WERI-Rb-1 (cell line): ENCODE results near the gene CCRL2.
"Not testable (repeated sequence)": the region's sequence is repeated elsewhere in the genome, so short reads cannot be mapped to it uniquely, and the experiment has no call there.

Experiments
- DNase-seq: peaks from one replicate; pipeline ENCODE4 v3.0.0-alpha.2; 2020
- H3K27ac ChIP-seq: fragments of 250-450 bp; sonication (Bioruptor Pico); 2 replicates; pipeline ENCODE4 v1.5.1; 2020; ENCODE audit warnings: mild to moderate bottlenecking, moderate library complexity
- H3K27me3 ChIP-seq: fragments of 250-450 bp; sonication (Bioruptor Pico); 2 replicates; pipeline ENCODE4 v1.5.1; 2021; ENCODE audit warnings: mild to moderate bottlenecking, low read depth, moderate library complexity; ENCODE audit not compliant: insufficient read depth, severe bottlenecking
- H3K36me3 ChIP-seq: fragments of 250-450 bp; sonication (Bioruptor Pico); 2 replicates; pipeline ENCODE4 v1.5.1; 2020; ENCODE audit warnings: mild to moderate bottlenecking, moderate library complexity
- H3K4me3 ChIP-seq: 2 replicates; pipeline ENCODE4 v1.5.1; 2011; ENCODE audit warnings: low read depth, mild to moderate bottlenecking, control low read depth, low read length
- H3K9me3 ChIP-seq: fragments of 250-450 bp; sonication (Bioruptor Pico); 2 replicates; pipeline ENCODE4 v1.5.1; 2021; ENCODE audit warnings: mild to moderate bottlenecking, moderate library complexity; ENCODE audit not compliant: severe bottlenecking
- TF ChIP-seq, protein P1 (sequence below): IDR thresholded peaks from 2 replicates; pipeline ENCODE4 v1.5.1; 2011; ENCODE audit warnings: low read depth, mild to moderate bottlenecking, control low read depth, inconsistent platforms, low read length

Gene CCRL2

GRCh38 chr3:46383951-46384330, 23.1 kb upstream of the CCRL2 start:
- no peak overlapping the region for H3K4me3 ChIP-seq
- H3K27ac ChIP-seq: no peak overlapping the region
- no peak for DNase-seq
- TF ChIP-seq, protein P1, sequence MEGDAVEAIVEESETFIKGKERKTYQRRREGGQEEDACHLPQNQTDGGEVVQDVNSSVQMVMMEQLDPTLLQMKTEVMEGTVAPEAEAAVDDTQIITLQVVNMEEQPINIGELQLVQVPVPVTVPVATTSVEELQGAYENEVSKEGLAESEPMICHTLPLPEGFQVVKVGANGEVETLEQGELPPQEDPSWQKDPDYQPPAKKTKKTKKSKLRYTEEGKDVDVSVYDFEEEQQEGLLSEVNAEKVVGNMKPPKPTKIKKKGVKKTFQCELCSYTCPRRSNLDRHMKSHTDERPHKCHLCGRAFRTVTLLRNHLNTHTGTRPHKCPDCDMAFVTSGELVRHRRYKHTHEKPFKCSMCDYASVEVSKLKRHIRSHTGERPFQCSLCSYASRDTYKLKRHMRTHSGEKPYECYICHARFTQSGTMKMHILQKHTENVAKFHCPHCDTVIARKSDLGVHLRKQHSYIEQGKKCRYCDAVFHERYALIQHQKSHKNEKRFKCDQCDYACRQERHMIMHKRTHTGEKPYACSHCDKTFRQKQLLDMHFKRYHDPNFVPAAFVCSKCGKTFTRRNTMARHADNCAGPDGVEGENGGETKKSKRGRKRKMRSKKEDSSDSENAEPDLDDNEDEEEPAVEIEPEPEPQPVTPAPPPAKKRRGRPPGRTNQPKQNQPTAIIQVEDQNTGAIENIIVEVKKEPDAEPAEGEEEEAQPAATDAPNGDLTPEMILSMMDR: no peak
- peaks cover 79% of the 10 kb centered on the region for H3K27me3 ChIP-seq
- H3K36me3 ChIP-seq: no peaks in the 10 kb centered on the region
- no peaks in the 10 kb centered on the region for H3K9me3 ChIP-seq

- Histone ChIP-seq H3K27me3 (peaks cover 73% of the 10 kb centered on the region), H3K36me3 (no peaks in the 10 kb centered on the region), H3K4me3 (no peak overlapping the region), H3K9me3 (no peaks in the 10 kb centered on the region), H3K27ac (no peak overlapping the region)
- TF ChIP-seq, protein P1: no peak
- no peak for DNase-seq
Measured at GRCh38 chr3:46386205-46386604, 20.9 kb upstream of the CCRL2 start.

DNA sequence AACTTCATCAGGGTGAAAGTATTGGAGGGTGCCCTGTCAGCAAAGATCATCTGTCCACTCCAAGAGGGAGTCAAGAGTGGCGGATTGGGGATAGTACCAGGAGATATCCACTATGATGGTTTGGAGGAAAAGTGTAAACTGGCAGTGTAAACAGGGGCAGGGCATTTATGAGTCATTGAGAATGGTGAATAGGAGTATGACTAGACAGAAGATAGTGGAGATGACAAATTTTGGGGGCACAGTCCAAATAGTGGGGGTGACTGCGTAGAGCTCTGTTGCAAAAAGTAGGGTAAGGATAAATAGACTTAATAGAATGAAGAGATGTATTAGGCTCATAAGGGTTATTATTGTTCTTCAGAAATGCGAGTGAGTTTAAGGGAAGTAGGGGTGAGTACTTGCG, 18.2 kb upstream of the CCRL2 start:
- not testable (repeated sequence) for H3K4me3 ChIP-seq, DNase-seq, H3K9me3 ChIP-seq, H3K27ac ChIP-seq, H3K36me3 ChIP-seq
- H3K27me3 ChIP-seq: peaks cover 64% of the 10 kb centered on the region

DNA sequence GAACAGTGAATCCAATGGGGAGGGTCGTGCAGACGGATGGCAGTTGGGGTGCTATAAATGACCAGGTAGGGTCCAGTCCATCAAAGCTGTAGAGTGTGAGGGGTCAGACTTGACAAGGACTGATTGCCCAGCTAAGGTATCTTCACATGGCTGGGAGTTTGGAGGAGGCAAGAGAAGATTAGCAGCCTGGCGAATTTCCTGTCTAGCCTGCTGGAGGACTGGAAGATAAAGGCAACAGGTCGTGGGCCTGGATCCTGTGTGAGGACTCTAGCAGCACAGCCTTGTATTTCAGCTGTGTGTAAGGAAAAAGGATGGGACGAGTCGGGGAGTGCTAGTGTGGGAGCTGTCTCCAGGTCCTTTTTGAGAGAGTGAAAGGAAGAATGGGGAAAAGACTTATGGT, 17.8 kb upstream of the CCRL2 start:
- Histone ChIP-seq H3K9me3 (no peaks in the 10 kb centered on the region), H3K27me3 (peaks cover 64% of the 10 kb centered on the region), H3K4me3 (no peak overlapping the region), H3K36me3 (no peaks in the 10 kb centered on the region), H3K27ac (no peak overlapping the region)
- DNase-seq: no peak
- TF ChIP-seq, protein P1: no peak

DNA sequence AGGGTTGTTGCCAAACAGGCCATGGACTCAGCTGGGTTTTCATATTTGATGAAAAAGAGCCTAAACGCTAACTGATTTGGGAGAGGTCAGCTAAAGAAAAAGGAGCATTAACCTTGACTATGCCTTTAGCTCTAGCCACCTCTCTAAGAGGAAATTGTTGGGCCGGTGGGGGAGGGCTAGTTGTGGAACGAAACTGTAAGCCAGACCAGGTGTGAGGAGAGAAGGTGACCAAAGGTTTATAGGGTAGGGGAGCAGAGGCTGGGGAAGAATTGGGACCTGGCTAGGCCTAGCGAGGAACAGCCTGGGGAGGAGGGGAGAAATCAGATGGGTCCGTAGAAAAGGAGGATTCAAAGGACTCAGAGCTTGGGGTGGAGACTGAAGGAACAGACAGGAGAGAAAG, 15.5 kb upstream of the CCRL2 start:
- not testable (repeated sequence) for H3K4me3 ChIP-seq, H3K36me3 ChIP-seq, H3K9me3 ChIP-seq, H3K27ac ChIP-seq, DNase-seq
- peaks cover 64% of the 10 kb centered on the region for H3K27me3 ChIP-seq

DNA sequence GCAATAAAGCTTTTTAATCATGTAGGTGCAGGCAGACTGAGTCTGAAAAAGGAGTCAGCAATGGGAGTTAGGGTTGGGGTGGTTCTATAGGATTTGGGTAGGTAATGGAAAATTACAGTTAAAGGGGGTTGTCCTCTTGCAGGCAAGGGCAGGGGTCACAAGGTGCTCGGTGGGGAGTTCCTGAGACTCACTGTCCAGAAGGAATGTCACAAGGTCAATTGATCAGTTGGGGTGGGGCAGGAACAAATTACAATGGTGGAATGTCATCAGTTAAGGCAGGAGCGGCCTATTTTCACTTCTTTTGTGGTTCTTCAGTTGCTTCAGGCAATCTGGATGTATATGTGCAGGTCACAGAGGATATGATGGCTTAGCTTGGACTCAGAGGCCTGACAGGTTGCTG, 14.0 kb upstream of the CCRL2 start:
- Histone ChIP-seq H3K27me3 (peaks cover 71% of the 10 kb centered on the region), H3K4me3 (no peak overlapping the region), H3K36me3 (no peaks in the 10 kb centered on the region), H3K9me3 (no peaks in the 10 kb centered on the region), H3K27ac (no peak overlapping the region)
- TF ChIP-seq, protein P1: no peak
- DNase-seq: no peak

DNA sequence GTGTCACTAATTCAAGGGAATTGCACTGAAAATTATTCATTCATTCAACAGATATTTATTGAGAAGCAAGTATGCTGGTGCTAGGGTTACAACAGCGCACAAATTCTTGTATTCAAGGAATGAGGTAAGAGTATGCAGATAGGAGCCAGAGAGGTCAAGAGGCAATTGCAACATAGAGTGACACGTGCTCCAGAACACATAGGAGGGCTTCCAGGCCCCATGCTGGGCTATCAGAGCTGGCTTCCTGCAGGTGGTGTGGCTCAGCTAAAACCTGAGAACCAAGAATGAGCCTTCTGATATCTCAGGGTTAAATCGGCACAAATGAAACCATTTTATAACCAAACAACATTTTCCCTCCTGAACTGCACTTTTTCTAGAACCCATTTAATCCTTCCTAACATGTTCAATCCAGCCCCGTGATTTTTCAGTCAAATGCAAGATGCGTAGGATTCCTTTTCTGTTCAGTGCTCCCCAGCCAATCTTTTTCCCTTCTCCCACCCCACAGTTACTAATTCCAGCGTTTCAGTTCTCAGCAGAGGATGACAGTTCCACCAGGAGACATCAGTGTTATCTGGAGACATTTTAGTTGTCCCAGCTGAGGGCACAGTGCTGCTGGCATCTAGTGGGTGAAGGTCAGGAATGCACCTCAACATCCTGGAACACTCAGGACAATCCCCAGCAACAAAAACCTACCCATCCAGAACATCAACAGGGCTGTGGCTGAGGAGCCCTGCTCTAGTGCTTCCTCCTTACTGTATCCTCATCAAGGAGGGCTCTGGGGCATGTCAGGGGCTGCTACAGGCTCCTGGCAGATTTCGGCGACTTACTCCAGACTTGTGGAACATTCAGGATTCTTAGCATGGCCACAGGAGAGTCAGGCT, 13.3 kb upstream of the CCRL2 start:
- TF ChIP-seq, protein P1: no peak
- no peak for DNase-seq
- H3K9me3 ChIP-seq: no peaks in the 10 kb centered on the region
- H3K27ac ChIP-seq: no peak overlapping the region
- H3K4me3 ChIP-seq: no peak overlapping the region
- no peaks in the 10 kb centered on the region for H3K36me3 ChIP-seq
- peaks cover 78% of the 10 kb centered on the region for H3K27me3 ChIP-seq
